NB4 (cell line): ENCODE data around the gene CWC27.

Source experiments
- DNase-seq: peaks from one replicate; pipeline ENCODE4 v3.0.0; 2010; ENCODE audit warnings: low read depth
- H3K4me3 ChIP-seq: one replicate; pipeline ENCODE4 v1.5.1; 2011; ENCODE audit warnings: mild to moderate bottlenecking, low read depth, low read length, moderate library complexity
- MYC ChIP-seq: IDR thresholded peaks from 2 replicates; pipeline ENCODE4 v1.6.1; 2011; ENCODE audit warnings: low read depth, low read length
- POLR2A ChIP-seq: IDR thresholded peaks from 2 replicates; pipeline ENCODE4 v1.6.1; 2011; ENCODE audit warnings: mild to moderate bottlenecking; ENCODE audit not compliant: insufficient read length; ENCODE audit errors: extremely low read depth
- TF ChIP-seq, protein P1 (sequence below): IDR thresholded peaks from one replicate; pipeline ENCODE4 v1.5.1; 2012; ENCODE audit warnings: low read depth, low read length
- TF ChIP-seq, protein P2 (sequence below): IDR thresholded peaks from 2 replicates; pipeline ENCODE4 v1.6.1; 2011; ENCODE audit warnings: low read depth, low read length

The CWC27 gene

DNA sequence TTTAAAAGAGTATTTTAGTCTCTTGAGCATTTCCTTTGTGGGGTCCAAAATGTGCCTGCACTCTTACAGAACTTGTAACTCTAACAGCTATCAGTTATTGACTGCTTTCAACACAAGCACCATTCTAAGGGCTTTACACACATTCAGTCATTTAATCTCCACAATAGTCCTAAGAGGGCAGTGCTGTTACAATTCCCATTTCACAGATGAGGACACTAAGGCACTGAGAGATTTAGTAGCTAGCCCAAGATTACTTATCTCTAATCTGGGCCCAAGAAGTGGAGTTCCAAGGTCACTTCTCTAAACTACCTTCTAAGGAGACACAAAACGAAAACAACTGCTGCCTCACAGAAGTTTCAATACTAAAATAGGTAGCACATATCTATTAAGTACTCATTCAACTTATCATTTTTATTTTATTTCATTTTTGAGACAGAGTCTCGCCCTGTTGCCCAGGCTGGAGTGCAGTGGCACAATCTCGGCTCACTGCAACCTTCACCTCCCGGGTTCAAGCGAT lies 275.2 kb downstream of the CWC27 start:
- no peak for DNase-seq
- H3K4me3 ChIP-seq: no peak overlapping the region
- TF ChIP-seq, protein P1, sequence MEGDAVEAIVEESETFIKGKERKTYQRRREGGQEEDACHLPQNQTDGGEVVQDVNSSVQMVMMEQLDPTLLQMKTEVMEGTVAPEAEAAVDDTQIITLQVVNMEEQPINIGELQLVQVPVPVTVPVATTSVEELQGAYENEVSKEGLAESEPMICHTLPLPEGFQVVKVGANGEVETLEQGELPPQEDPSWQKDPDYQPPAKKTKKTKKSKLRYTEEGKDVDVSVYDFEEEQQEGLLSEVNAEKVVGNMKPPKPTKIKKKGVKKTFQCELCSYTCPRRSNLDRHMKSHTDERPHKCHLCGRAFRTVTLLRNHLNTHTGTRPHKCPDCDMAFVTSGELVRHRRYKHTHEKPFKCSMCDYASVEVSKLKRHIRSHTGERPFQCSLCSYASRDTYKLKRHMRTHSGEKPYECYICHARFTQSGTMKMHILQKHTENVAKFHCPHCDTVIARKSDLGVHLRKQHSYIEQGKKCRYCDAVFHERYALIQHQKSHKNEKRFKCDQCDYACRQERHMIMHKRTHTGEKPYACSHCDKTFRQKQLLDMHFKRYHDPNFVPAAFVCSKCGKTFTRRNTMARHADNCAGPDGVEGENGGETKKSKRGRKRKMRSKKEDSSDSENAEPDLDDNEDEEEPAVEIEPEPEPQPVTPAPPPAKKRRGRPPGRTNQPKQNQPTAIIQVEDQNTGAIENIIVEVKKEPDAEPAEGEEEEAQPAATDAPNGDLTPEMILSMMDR: no peak
- TF ChIP-seq, protein P2, sequence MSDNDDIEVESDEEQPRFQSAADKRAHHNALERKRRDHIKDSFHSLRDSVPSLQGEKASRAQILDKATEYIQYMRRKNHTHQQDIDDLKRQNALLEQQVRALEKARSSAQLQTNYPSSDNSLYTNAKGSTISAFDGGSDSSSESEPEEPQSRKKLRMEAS: no peak
- TF ChIP-seq MYC: no peak
- no peak for TF ChIP-seq POLR2A

DNA sequence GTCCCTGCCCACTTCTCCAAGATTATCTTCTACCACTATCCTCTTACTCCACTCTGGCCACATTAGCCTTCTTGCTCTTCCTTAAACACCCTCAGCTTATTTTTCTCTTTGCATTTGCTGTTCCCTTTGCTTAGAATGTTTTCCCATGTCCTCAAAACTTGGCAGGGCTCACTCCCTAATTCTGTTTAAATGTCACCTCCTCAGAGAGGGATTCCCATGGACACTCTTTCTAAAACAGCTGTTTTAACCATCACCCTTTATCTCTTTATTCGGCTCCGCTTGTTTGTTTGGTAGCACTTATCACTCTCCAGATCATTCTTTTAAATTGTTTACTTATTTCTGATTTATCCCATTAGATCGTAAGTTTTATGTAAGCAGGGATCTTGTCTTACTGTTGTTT lies 278.5 kb downstream of the CWC27 start:
- TF ChIP-seq POLR2A (no peak), MYC (no peak)
- TF ChIP-seq, protein P1: no peak
- TF ChIP-seq, protein P2: no peak
- H3K4me3 ChIP-seq: no peak overlapping the region
- DNase-seq: no peak

DNA sequence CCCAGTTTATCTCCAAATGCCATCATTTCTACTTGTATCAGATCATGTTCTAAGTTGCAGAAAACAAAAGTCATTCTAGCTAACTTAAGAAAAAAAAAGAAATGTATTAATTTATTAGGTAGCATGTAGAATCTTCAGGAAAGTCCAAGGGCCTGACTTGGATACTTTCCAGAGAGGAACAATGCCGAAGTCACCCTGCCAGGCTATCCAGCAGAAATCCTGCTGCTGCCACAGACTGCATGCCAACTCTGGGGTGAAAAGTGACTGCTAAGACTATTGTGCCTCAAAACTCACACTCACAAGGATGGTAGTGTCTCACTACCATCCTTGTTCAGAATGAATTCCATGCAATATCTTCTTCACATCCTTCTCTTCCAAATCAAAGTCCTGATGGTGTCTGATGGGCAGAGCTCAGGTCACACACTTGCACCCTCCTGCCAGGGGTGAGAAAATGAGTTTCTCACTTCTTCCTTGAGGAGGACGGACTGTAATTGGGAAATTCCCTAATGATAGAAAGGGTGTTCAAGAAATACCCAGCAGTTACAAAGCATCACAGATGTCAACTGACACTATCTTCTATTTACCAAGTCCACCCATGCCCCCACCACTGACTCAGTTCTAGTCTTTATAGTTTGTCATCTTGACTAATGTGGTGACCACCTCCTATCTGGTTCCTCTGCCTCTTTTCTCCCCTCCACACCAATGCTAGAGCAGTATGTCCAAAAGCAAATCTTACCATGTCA lies 279.4 kb downstream of the CWC27 start:
- TF ChIP-seq, protein P2: no peak
- TF ChIP-seq POLR2A (no peak), MYC (no peak)
- TF ChIP-seq, protein P1: no peak
- DNase-seq: no peak
- H3K4me3 ChIP-seq: no peak overlapping the region

DNA sequence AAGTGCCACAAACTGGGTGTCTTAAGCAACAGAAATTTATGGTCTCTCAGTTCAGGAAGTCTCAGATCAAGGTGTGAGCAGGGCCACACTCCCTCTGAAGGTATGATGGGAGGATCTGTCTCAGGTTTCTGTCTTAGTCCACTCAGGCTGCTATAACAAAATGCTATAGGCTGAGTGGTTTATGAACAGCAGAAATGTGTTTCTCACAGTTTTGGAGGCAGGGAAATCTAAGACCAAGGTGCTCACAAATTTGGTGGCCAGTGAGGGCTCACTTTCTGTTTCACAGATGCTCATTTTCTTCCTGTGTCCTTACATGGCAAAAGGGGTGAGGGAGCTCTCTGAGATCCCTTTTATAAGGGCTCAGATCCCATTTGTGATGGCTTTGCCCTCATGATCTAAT lies 281.4 kb downstream of the CWC27 start:
- DNase-seq: no peak
- no peak overlapping the region for H3K4me3 ChIP-seq
- TF ChIP-seq, protein P1: no peak
- no peak for TF ChIP-seq MYC
- TF ChIP-seq, protein P2: no peak
- no peak for TF ChIP-seq POLR2A

DNA sequence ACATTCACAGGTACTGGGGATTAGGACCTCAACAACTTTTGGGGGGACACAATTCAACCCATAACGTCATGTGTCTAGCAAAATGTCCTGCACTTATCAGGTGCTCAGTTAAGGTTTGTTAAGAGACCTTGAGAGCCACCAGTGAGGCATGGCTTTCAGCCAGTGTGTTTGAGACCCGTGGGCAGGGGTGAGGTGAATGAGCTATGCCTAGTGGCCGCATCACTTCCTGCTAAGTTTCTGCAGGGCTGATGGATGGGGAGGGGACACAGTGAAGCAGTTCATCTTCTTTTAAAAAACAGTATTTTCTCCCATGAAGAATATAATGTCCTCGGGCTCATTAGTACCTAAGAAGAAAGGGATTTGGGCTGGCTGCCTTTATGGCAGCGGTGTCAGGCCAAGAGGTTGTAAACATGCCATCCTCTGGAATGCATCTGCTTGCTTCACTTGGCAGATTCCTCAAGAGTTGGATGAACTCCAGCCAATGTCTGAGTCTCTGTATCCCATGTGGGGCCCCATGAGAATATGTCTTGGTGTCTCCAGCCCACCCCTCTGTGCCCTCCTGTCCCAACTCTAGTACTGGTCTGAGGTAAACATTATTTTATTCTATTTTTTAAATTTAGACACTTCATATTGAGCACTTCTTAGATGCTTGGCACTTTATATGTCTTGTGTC lies 282.2 kb downstream of the CWC27 start:
- TF ChIP-seq, protein P2: no peak
- TF ChIP-seq, protein P1: no peak
- TF ChIP-seq POLR2A (no peak), MYC (no peak)
- DNase-seq: no peak
- no peak overlapping the region for H3K4me3 ChIP-seq
